HG03558 (cell line): ENCODE results near the gene NLRP10.
"Not testable (repeated sequence)": the region's sequence is repeated elsewhere in the genome, so short reads cannot be mapped to it uniquely, and the experiment has no call there.

Experiments
- ATAC-seq: cut with Tn5 transposase; IDR thresholded peaks from one replicate; pipeline ENCODE4 v1.9.1; 2021; ENCODE audit warnings: moderate number of reproducible peaks; ENCODE audit not compliant: unreplicated experiment; ENCODE audit errors: extremely low read depth

The NLRP10 gene

GRCh38 chr11:7965386-7965785 lies at the start of gene NLRP10:
Gene NLRP10 (minus strand): TSS chr11:7965447. CDS start chr11:7963495, 1,952 bp downstream.
- ATAC-seq = no peak

DNA sequence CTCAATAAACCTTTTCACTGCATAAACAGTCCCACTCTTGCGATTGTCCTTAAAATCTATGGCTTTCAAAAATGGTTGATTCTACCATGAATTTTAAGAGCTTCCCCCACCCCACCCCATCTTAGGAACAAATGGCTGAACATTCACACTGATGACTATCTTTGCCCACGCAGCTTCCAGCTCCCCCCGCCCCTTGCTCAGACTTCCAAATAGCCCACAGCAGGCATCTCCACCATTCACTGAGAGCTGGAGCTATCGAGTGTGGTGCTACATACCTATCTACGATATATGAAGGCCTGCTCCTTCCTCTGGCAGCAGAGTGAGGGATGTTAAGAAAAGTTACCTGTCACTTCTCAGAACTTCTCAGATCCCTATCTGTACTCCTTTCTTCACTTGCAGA lies 48.6 kb upstream of the NLRP10 start:
- no peak for ATAC-seq

GRCh38 chr11:8011981-8012444 lies 46.8 kb upstream of the NLRP10 start:
- no peak for ATAC-seq

DNA sequence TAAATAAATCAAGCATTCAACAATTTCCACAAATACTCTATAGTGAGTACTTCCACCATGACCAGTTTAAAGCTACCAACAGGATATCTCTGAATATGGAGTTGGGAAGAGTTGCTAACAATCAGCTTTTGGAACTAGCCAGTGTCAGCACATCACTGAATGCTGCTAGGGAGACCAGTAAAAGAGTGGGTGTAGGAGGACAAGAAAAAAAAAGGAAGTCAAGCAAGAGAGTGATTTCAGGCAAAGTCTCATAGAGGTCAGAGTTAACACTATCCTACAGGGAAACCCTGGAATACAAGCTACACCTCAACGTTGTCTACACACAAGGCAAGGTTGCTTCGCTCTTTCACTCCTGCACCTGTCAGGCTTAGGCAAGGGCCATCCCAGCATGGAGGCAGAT lies 46.1 kb upstream of the NLRP10 start:
- ATAC-seq = no peak

DNA sequence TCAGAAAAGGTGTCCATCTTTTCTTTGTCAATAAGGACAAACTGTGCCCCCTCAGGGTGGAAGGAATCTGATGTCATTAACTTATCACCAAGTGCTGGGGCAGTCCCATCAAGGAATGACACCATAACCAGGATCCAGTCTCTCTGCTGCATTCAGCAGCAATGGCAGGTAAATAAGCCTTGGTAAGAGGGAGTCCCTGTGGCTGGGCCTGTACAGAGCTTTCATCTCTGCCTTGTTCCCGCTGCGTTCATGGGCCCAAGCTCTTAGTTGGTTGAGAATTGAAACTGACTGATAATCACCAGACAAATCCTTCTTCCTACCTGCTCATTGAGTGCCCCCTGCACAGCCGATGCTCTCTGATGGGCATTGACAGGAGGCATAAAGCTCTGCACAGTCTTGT lies 44.6 kb upstream of the NLRP10 start:
- ATAC-seq = no peak

GRCh38 chr11:8008212-8008611 lies 43.0 kb upstream of the NLRP10 start:
- no peak for ATAC-seq

DNA sequence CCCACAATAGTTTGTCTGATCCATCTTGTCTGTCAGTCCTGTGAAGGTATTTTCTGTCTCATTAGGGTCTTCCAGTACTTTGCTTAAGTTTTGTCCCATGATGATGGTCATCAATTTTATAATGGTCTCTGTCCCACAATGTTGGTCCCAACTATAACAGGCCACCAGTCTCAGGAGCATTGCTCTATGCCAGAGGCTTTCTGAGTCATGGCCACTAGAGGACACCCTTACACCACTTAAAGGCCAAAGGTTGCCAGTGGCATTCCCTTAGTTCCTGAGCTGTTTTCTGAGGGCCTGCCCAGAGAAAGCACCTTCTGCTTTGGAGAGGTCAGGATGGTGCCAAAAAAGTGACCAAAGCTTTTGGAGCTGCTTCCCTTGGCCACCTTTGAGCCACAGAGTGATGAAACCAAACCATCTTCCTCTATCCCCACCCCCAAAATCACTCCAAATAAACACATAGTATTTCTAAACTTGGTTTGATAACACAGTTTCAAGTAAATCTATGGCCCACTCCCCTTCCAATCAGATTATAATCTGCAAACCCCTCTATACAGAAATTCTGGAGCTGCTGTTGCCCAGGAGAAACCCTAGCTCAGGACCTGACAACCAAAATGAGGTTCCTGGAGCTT lies 41.2 kb upstream of the NLRP10 start:
- ATAC-seq = no peak

- no peak for ATAC-seq
These were observed 40.3 kb upstream of the NLRP10 start for GRCh38 chr11:8005556-8005955.

- ATAC-seq = no peak
These were observed 38.8 kb upstream of the NLRP10 start for GRCh38 chr11:8004008-8004407.

- ATAC-seq = no peak
These were observed 37.9 kb upstream of the NLRP10 start for GRCh38 chr11:8003187-8003586.

- ATAC-seq = no peak
These were observed 37.4 kb upstream of the NLRP10 start for GRCh38 chr11:8002676-8003075.

- ATAC-seq = no peak
These were observed 35.1 kb upstream of the NLRP10 start for GRCh38 chr11:8000390-8000789.

GRCh38 chr11:7999795-8000194 lies 34.5 kb upstream of the NLRP10 start:
- no peak for ATAC-seq

- no peak for ATAC-seq
These were observed 29.5 kb upstream of the NLRP10 start for GRCh38 chr11:7994581-7995278.

- ATAC-seq = not testable (repeated sequence)
These were observed 22.3 kb upstream of the NLRP10 start for GRCh38 chr11:7987560-7987883.

DNA sequence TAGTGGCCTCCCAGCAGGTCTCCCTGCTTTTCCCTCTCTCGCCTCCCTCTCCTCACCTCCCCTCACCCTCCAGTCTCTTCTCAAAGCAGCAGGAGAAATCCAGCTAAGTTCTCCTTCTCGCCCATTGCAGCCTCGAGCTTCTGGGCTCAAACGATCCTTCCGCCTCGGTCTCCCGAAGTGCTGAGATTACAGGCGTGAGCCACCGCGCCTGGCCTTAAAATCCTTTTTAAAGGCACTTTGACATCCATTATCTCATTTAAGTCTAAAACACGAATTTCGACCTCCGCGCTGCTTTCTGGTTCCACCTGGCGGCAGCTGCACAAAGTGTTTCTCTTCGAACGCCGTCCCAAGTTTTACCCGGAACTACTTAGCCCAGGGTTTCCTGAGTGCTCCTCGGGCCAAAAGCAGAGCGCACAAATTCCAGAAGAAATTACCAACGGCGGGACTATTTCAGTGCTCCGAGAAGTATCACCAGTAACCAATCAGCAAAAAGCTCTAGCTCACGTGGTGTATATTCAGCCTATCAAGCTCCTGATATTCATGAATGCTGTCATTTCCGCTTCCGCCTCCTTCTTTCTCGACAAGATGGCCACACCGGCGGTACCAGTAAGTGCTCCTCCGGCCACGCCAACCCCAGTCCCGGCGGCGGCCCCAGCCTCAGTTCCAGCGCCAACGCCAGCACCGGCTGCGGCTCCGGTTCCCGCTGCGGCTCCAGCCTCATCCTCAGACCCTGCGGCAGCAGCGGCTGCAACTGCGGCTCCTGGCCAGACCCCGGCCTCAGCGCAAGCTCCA lies 21.7 kb upstream of the NLRP10 start, which contains the start of gene EIF3F:
Gene EIF3F (plus strand): TSS at position 570 of the 792 bp plus-strand sequence. CDS start 16 bp downstream, at position 586.
- peak; percentile 86 for ATAC-seq

- no peak for ATAC-seq
These were observed 18.8 kb upstream of the NLRP10 start for GRCh38 chr11:7983832-7984590.

DNA sequence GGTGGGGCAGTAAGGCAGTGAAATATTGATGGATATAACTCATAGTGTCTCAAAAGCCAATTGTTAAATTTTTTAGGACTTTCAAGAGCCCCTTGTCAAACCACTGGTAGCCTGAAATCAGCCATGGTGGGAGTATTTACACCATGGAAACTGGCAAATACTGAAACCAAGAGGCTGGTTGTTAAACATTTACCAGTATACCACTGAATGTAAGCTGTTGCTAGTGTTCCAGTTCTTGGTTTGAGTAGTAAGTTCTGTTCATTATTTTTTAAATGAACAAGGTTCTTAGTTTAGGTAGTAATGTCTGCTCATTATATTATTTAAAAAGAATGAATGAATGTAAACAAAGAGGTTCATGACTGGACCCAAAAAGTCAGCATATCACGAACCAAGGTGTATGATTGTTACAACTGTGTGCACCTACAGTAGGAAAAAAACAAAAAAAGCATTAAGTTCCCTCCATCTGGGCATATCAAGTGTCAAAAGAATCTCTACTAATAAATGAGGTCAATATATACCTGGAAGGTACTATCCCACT lies 17.4 kb upstream of the NLRP10 start:
- ATAC-seq = peak; percentile 38

GRCh38 chr11:7981619-7982157 lies 16.4 kb upstream of the NLRP10 start:
- no peak for ATAC-seq
